Measurements from ENCODE around the gene CAMTA2. TPM values are rescaled to one million over a fixed set of nuclear protein-coding genes. Genes with fewer than 3 reads are reported as not detected.

The CAMTA2 gene
- total and polyA plus RNA-seq, 9 of the 15 experiments (the other 6 are each of a cell fraction or from before 2014, with no cell fraction given): 0.24 to 25.1 (median 6.3) TPM

GRCh38 chr17:5002121-5002788, 14.8 kb upstream of the CAMTA2 start:
- ATAC-seq: no peak
- Histone ChIP-seq H3K4me3 (no peak overlapping the region), H2AFZ (ENCODE audit: low read depth, low read length) (no peak overlapping the region), H3K9ac (ENCODE audit: insufficient read depth in 1 of 2, low read depth in 2 of 2, low read length in 2 of 2) (no peak overlapping the region), H3K4me2 (ENCODE audit: insufficient read depth, low read length) (no peak overlapping the region), H3K9me1 (ENCODE audit: control insufficient read depth, insufficient read depth, low read length) (no peaks in the 10 kb centered on the region), H3K4me1 (replicated peaks in 1 of 2; ENCODE audit: control insufficient read depth in 2 of 2, insufficient read depth in 2 of 2, low read length in 2 of 2) (peaks cover 7 to 27% of the 10 kb centered on the region in 2 experiments; a peak in 3 of 5 replicates), H4K20me1 (replicated peaks; ENCODE audit: control insufficient read depth, insufficient read depth, low read length) (no peaks in the 10 kb centered on the region), H3K9me3 (replicated peaks; ENCODE audit: control insufficient read depth, insufficient read depth, low read depth, low read length) (no peaks in the 10 kb centered on the region), H3K27ac (ENCODE audit: extremely low read depth, low read depth, low read length) (no peak overlapping the region), H3K79me2 (ENCODE audit: control insufficient read depth, insufficient read depth, low read length) (peaks cover 16% of the 10 kb centered on the region), H3K27me3 (ENCODE audit: control insufficient read depth in 2 of 2, insufficient read depth in 2 of 2, low read length in 2 of 2) (no peaks in the 10 kb centered on the region), H3K36me3 (ENCODE audit: control insufficient read depth, insufficient read depth, low read length) (peaks cover 57% of the 10 kb centered on the region)
- no TSS peak for BruUV-seq (replicated peaks)
- in situ Hi-C loops (cut with MboI) (no loop called here), intact Hi-C loops (cut with micrococcal nuclease) (no loop called here)
- no peak for TF ChIP-seq MTF1 (CRISPR knock-in tag; IDR thresholded peaks at IDR 0.05; ENCODE audit: borderline replicate concordance)
- no peak for TF ChIP-seq POLR2A (conservative IDR thresholded peaks at IDR 0.05)
- TF ChIP-seq CBX8 (IDR thresholded peaks at IDR 0.05; ENCODE audit: borderline replicate concordance, extremely low read depth, low read depth, low read length, poor library complexity, severe bottlenecking): no peak
- TF ChIP-seq ARHGAP35 (IDR thresholded peaks at IDR 0.05; ENCODE audit: partially characterized antibody): no peak
- no peak for TF ChIP-seq E2F1 (CRISPR knock-in tag; IDR thresholded peaks at IDR 0.05)
- TF ChIP-seq PTRF (tag; IDR thresholded peaks at IDR 0.05): no peak
- TF ChIP-seq ZNF217 (CRISPR knock-in tag; IDR thresholded peaks at IDR 0.05): no peak
- TF ChIP-seq PHTF2 (CRISPR knock-in tag; IDR thresholded peaks at IDR 0.05): no peak
- TF ChIP-seq ZNF318 (IDR thresholded peaks at IDR 0.05; ENCODE audit: borderline replicate concordance in 1 of 2, low read depth in 1 of 2): no peak
- TF ChIP-seq SRSF1 (IDR thresholded peaks at IDR 0.05; ENCODE audit: low read depth, low read length): no peak
- no peak for TF ChIP-seq LEF1 (IDR thresholded peaks at IDR 0.05)
- no peak for TF ChIP-seq HNRNPLL (IDR thresholded peaks at IDR 0.05; ENCODE audit: low read depth, low read length, poor library complexity, severe bottlenecking)
- no peak for TF ChIP-seq GABPB2 (CRISPR knock-in tag; conservative IDR thresholded peaks at IDR 0.05)
- no peak for TF ChIP-seq TARDBP (IDR thresholded peaks at IDR 0.05)
- no peak for DNase-seq (ENCODE audit: extremely low read depth in 1 of 4, low spot score in 3 of 4)
- WGBS (ENCODE audit: insufficient coverage, low coverage, missing lambda C conversion rate): 96% methylated on average over 11 of the region's 20 CpGs
- no peak for FAIRE-seq
- ChIA-PET POLR2A (interaction anchor here (0.9 to 1.5 kb wide), 2 partner anchors 13 to 63 kb away, joined by 3 to 4 read pairs; partner anchors contain the start of gene SLC25A11), CTCF (ENCODE audit: low intra/inter-chr PET ratio) (no interaction called here)
